Non-pigmented ciliary epithelial cell (primary cell): ENCODE results near the gene CACNA1A.
A peak's percentile ranks its signal among the peaks of the same experiment; 100 is the strongest.
"Not testable (repeated sequence)": the region's sequence is repeated elsewhere in the genome, so short reads cannot be mapped to it uniquely, and the experiment has no call there.

Experiments
- DNase-seq: peaks from one replicate; pipeline ENCODE4 v3.0.0-alpha.2; 2010; ENCODE audit warnings: low read depth

Gene CACNA1A

GRCh38 chr19:13277104-13277809 lies 229.0 kb downstream of the CACNA1A start:
- peak; percentile 28 for DNase-seq

DNA sequence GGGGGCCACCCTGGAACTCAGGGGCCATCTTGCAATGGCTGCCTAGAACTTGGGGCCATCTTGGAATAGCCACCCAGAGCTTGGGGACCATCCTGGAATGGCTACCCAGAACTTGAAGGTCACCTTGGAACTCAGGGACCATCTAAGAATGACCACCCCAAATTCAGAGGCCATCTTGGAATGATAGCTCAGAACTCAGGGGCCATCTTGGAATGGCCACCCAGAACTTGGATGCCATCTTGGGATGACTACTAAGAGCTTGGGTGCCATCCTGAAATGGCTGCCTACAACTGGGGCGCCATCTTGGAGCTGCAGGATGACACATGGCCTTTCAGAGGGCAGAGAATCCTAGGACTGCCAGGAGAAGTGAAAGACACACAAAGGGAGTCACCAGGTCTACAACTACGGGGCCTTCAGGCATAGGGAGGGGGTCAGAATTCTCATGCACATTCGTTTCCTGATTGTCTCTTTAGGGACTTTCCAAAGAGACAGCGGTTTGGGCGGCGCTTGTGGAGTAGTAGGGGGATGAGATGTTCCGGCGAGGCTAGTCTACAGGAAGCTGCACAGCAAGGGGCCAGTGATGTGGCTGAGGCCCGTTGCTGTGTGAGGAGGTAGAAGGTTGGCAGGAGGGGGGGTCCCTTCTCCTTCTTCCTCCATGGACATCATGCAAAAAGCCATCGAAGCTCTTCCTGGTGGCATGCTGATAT lies 231.1 kb downstream of the CACNA1A start:
- no peak for DNase-seq

DNA sequence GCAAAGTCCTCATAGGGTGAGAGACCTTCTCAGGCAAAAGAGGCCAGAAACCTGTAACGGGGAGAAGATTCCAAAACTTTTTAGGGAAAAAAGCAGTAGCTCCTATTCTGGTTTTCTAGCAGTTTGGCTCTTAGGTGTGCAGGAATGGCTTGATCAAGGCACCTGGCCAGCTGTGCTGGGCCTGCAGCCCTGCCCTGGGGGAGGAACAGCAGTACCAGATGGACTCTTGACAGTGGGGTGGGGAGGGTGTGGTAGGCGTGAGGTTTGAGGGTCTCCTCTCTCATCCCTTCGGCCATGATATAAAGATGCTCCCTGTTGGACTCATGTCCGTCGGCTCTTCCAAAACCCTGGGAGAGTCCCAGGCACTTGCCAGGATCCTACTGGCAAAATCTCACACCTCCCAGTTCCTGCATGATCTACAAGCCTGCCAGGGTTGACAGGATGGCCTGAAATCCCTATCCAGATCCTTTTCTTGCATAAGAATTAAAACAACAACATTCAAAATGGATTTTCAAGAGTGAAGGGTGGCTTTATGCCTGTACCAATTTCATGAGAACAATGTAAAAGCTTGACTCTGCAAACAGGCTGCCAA lies 235.7 kb downstream of the CACNA1A start:
- DNase-seq: no peak

- no peak for DNase-seq
Observed at GRCh38 chr19:13269348-13269747, 236.9 kb downstream of the CACNA1A start.

GRCh38 chr19:13267889-13268288 lies 238.4 kb downstream of the CACNA1A start:
- DNase-seq: no peak

DNA sequence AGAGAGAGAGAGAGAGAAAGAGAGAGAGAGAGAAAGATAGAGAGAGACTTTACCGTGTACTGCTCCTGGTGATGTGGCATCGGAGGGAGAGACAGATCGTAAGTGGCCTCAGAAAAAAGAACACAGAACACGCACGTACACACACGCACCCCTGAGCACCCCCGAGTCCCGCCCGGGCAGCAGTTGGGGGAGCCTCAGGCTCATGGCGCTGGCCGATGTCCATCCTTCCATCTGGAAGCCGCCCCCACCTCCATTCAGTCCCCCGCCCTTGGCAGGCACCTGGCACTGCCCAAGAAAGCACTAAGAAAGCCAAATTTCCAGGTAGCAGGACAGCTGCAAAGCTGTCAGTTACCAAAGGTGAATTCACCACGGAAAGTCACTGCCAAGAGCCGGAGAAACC lies 239.1 kb downstream of the CACNA1A start:
- no peak for DNase-seq

- DNase-seq: no peak
Observed at GRCh38 chr19:13262450-13262849, 243.8 kb downstream of the CACNA1A start.

DNA sequence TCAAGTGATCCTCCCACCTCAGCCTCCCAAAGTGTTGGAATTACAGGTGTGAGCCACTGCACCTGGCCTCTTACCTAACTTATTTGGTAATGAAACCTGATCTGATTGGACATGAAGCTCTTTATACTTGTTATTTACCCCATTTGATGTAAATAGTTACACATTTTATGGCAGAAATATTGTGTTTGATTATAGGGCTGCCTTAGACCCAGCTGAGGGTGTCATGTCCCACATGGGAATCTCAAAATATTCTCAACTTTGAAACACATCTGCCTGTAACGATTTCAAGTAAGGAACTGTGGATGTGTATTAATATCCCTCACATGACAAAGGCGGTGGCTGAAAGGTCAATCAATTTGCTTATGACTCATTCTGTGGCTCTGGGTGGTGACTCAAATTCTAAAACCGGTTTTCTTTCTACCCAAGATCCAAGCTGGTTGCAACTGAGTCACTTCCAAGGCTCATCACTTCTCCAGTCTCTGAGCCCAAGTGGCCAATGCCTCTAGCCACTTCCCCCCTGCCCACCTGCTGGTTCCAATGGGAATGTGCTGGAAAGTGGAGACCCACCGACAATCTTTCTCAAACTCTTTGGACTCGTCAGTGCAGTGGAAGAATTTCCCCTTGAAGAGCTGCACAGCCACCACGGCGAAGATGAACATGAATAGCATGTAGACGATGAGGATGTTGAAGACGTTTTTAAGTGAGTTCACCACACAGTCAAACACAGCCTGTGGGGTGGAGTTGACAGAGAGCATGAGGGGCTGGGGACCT lies 245.2 kb downstream of the CACNA1A start:
- peak; percentile 74 for DNase-seq

GRCh38 chr19:13256918-13257317 lies 249.4 kb downstream of the CACNA1A start:
- no peak for DNase-seq

GRCh38 chr19:13256398-13256797 lies 249.9 kb downstream of the CACNA1A start:
- DNase-seq: not testable (repeated sequence)

DNA sequence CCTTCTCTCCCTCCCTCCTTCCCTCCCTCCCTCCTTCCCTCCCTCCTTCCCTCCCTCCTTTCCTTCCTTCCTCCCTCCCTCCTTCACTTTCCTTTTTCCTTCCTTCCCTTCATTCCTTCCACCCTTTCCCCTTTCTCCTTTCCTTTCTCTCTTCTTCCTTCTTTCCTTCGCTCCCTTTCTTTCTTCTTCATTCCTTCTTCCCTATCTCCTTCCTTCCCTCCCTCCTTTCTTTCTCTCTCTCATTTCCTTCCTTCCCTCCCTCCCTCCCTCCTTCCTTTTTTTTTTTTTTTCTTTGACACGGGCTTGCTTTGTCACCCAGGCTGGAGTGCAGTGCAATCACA lies 250.6 kb downstream of the CACNA1A start:
- DNase-seq: no peak

GRCh38 chr19:13255041-13255718 lies 251.1 kb downstream of the CACNA1A start:
- no peak for DNase-seq

- no peak for DNase-seq
Observed at GRCh38 chr19:13252569-13253335, 253.5 kb downstream of the CACNA1A start.

DNA sequence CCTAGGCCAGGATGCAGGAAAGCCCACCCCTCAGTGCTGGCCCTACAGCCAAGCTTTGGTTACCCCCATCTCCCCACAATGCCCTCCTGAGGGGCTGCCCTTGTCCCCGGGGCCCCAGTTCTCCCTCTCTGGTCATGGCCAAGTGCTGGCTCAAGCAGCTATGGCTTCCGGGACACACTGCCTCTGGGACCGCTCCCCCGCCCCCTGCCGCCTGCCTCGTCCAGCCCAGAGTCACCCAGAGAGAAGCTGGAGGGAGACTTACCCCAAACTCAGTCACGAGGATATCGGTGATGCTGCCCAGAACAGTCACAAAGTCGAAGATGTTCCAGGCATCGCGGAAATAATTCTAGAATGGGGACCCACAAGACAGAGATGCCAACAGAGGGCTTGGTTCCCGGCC lies 261.4 kb downstream of the CACNA1A start:
- DNase-seq: no peak

- DNase-seq: no peak
Observed at GRCh38 chr19:13241231-13242104, 264.8 kb downstream of the CACNA1A start.

GRCh38 chr19:13240312-13241022 lies 265.8 kb downstream of the CACNA1A start:
- no peak for DNase-seq

DNA sequence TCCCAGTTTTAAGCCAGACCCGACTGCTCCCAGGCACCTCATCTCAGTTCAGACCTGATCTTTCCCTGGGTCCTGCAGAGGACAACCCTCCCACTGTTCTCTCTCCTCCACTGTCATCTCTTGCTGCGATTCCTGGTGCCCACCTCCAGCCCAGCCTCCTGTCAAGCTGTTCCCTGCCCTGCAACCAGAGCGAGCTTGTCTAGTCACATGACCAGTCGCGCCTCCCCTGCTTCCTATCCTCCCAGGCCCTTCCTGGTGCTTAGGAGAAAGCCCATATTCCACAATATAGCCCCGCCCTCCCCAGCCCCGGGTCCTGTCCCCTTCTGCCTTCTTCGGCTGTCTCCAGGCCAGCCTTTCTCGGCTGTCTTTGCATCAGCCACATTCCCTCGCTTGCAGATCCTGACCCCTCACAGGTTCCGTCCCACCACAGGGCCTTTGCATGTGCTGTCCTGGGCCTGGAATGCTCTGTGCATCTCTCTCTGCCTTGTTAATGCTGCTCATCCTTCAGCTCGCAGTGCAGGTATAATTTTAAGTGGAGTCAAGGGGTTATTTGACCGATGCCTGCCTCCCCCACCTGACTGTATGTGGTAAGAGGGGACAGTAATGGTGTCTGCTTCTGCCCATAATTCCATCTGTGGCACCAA lies 267.3 kb downstream of the CACNA1A start:
- no peak for DNase-seq

DNA sequence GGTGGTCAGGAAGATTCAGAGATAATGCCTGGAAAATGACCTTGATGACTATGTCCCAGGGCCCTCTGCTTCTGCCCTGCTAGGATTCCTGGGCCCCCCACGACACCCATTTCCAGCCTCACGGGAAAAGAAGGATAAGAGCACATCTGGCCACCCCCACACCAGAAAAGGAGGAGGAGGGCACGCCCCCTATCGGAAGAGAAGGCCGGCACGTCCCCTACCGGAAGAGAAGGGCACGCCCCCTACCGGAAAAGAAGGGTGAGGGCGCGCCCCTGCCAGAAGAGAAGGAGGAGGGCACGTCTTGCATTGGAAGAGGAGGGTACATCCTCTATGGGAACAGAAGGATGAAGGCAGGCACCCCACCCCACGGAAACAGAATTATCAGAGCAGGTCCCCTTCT lies 271.8 kb downstream of the CACNA1A start:
- no peak for DNase-seq

- no peak for DNase-seq
Observed at GRCh38 chr19:13231663-13232062, 274.6 kb downstream of the CACNA1A start.
